ENCODE measurements around the gene GPT2.

The GPT2 gene

GRCh38 chr16:46875243-46875642 lies 8.9 kb upstream of the GPT2 start:
- no peak for TF ChIP-seq TAF1 (IDR thresholded peaks at IDR 0.05; ENCODE audit: borderline replicate concordance, insufficient read depth, low read length)
- no peak for TF ChIP-seq REST (IDR thresholded peaks at IDR 0.05; ENCODE audit: insufficient read depth in 1 of 2, low read depth in 2 of 2, low read length in 2 of 2)
- no peak for TF ChIP-seq POLR2AphosphoS5 (IDR thresholded peaks at IDR 0.05; ENCODE audit: low read depth, low read length)
- TF ChIP-seq SIN3A (IDR thresholded peaks at IDR 0.05; ENCODE audit: borderline replicate concordance, insufficient read depth, low read length), result no peak
- no peak for TF ChIP-seq FOXP2 (optimal IDR thresholded peaks at IDR 0.05; ENCODE audit: borderline replicate concordance, extremely low read depth, extremely low read length, insufficient read depth)

GRCh38 chr16:46882304-46882939 lies 1.7 kb upstream of the GPT2 start:
- TF ChIP-seq SIN3A (IDR thresholded peaks at IDR 0.05; ENCODE audit: borderline replicate concordance, insufficient read depth, low read length) (no peak), TAF1 (IDR thresholded peaks at IDR 0.05; ENCODE audit: borderline replicate concordance, insufficient read depth, low read length) (no peak), FOXP2 (optimal IDR thresholded peaks at IDR 0.05; ENCODE audit: borderline replicate concordance, extremely low read depth, extremely low read length, insufficient read depth) (no peak), REST (IDR thresholded peaks at IDR 0.05; ENCODE audit: insufficient read depth in 1 of 2, low read depth in 2 of 2, low read length in 2 of 2) (no peak), POLR2AphosphoS5 (IDR thresholded peaks at IDR 0.05; ENCODE audit: low read depth, low read length) (no peak)

GRCh38 chr16:46882940-46883307 lies 1.2 kb upstream of the GPT2 start:
- no peak for TF ChIP-seq POLR2AphosphoS5 (IDR thresholded peaks at IDR 0.05; ENCODE audit: low read depth, low read length)
- no peak for TF ChIP-seq SIN3A (IDR thresholded peaks at IDR 0.05; ENCODE audit: borderline replicate concordance, insufficient read depth, low read length)
- TF ChIP-seq FOXP2 (optimal IDR thresholded peaks at IDR 0.05; ENCODE audit: borderline replicate concordance, extremely low read depth, extremely low read length, insufficient read depth), result no peak

GRCh38 chr16:46883353-46883689 lies 841 bp upstream of the GPT2 start:
- TF ChIP-seq POLR2AphosphoS5 (IDR thresholded peaks at IDR 0.05; ENCODE audit: low read depth, low read length) (no peak), TAF1 (IDR thresholded peaks at IDR 0.05; ENCODE audit: borderline replicate concordance, insufficient read depth, low read length) (no peak), FOXP2 (optimal IDR thresholded peaks at IDR 0.05; ENCODE audit: borderline replicate concordance, extremely low read depth, extremely low read length, insufficient read depth) (no peak), SIN3A (IDR thresholded peaks at IDR 0.05; ENCODE audit: borderline replicate concordance, insufficient read depth, low read length) (no peak), REST (IDR thresholded peaks at IDR 0.05; ENCODE audit: insufficient read depth in 1 of 2, low read depth in 2 of 2, low read length in 2 of 2) (no peak)

- TF ChIP-seq TAF1 (IDR thresholded peaks at IDR 0.05; ENCODE audit: borderline replicate concordance, insufficient read depth, low read length) (no peak), FOXP2 (optimal IDR thresholded peaks at IDR 0.05; ENCODE audit: borderline replicate concordance, extremely low read depth, extremely low read length, insufficient read depth) (no peak), REST (IDR thresholded peaks at IDR 0.05; ENCODE audit: insufficient read depth in 1 of 2, low read depth in 2 of 2, low read length in 2 of 2) (no peak), SIN3A (IDR thresholded peaks at IDR 0.05; ENCODE audit: borderline replicate concordance, insufficient read depth, low read length) (no peak), POLR2AphosphoS5 (IDR thresholded peaks at IDR 0.05; ENCODE audit: low read depth, low read length) (no peak)
These were observed 541 bp downstream of the GPT2 start for GRCh38 chr16:46884513-46885293.

All from PFSK-1 (cell line).